Hepatocyte (in vitro differentiated cells): ENCODE data around the gene MINDY3. TPM values are rescaled to one million over a fixed set of nuclear protein-coding genes. Genes with fewer than 3 reads are reported as not detected.

Experiments used
- DNase-seq: peaks from one replicate; pipeline ENCODE4 v3.0.0-alpha.2; 2016; ENCODE audit warnings: low spot score
- H2AFZ ChIP-seq: fragments of 200-600 bp; sonication (generic); 2 replicates; pipeline ENCODE4 v1.6.0; 2016; ENCODE audit warnings: antibody characterized with exemption, mild to moderate bottlenecking
- H3K27ac ChIP-seq: fragments of 200-600 bp; sonication (generic); 2 replicates; pipeline ENCODE4 v1.5.1; 2016; ENCODE audit warnings: mild to moderate bottlenecking
- H3K27me3 ChIP-seq: fragments of 200-600 bp; sonication (generic); 2 replicates; pipeline ENCODE4 v1.6.1; 2016
- H3K36me3 ChIP-seq: fragments of 200-600 bp; sonication (generic); replicated peaks from 2 replicates; pipeline ENCODE4 v1.5.1; 2016; ENCODE audit warnings: low read depth; ENCODE audit not compliant: insufficient read depth
- H3K4me1 ChIP-seq: fragments of 200-600 bp; sonication (generic); 2 replicates; pipeline ENCODE4 v1.5.1; 2016; ENCODE audit warnings: mild to moderate bottlenecking, moderate library complexity; ENCODE audit not compliant: insufficient read depth
- H3K4me2 ChIP-seq: fragments of 200-600 bp; sonication (generic); 2 replicates; pipeline ENCODE4 v1.6.0; 2016
- H3K4me3 ChIP-seq: fragments of 200-600 bp; sonication (generic); 2 replicates; pipeline ENCODE4 v1.5.1; 2016; ENCODE audit warnings: mild to moderate bottlenecking
- H3K79me2 ChIP-seq: fragments of 200-600 bp; sonication (generic); 2 replicates; pipeline ENCODE4 v1.6.0; 2017; ENCODE audit warnings: mild to moderate bottlenecking
- H3K9me2 ChIP-seq: fragments of 200-600 bp; sonication (generic); replicated peaks from 2 replicates; pipeline ENCODE4 v1.6.0; 2017; ENCODE audit warnings: mild to moderate bottlenecking; ENCODE audit not compliant: insufficient read depth
- H3K9me3 ChIP-seq: fragments of 200-600 bp; sonication (generic); 2 replicates; pipeline ENCODE4 v1.5.1; 2016; ENCODE audit warnings: low read depth, mild to moderate bottlenecking
- H4K20me1 ChIP-seq: fragments of 200-600 bp; sonication (generic); 2 replicates; pipeline ENCODE4 v1.6.0; 2016; ENCODE audit warnings: mild to moderate bottlenecking; ENCODE audit not compliant: insufficient read depth, poor library complexity, severe bottlenecking
- EZH2 ChIP-seq: fragments of 200-600 bp; sonication (generic); IDR thresholded peaks from 2 replicates; pipeline ENCODE4 v1.6.1; 2016; ENCODE audit warnings: antibody characterized with exemption, mild to moderate bottlenecking, borderline replicate concordance
- EZH2phosphoT487 ChIP-seq: fragments of 200-600 bp; sonication (generic); IDR thresholded peaks from one replicate; pipeline ENCODE4 v1.6.1; 2018; ENCODE audit warnings: antibody characterized with exemption, mild to moderate bottlenecking, low read depth, moderate library complexity; ENCODE audit not compliant: unreplicated experiment, severe bottlenecking
- WGBS: methylation state at CpG from one replicate; pipeline ENCODE4 v1.1.6; 2016; ENCODE audit warnings: low lambda C conversion rate; ENCODE audit errors: missing lambda C conversion rate; 5-methylcytosine and 5-hydroxymethylcytosine counted together
- polyA plus RNA-seq: library from polyadenylated mRNA; unstranded; fragments of >200 nt; fragmentation: Nextera tagmentation; extraction: Ambion mirVana; gene quantifications from 2 replicates; pipeline ENCODE4 v1.2.1, GENCODE V29; 2016
- total RNA-seq: library from RNA; depleted of rRNA; stranded (reverse); fragments of >200 nt; gene quantifications from 2 replicates; pipeline ENCODE4 v1.2.3, GENCODE V29; 2014
- TF ChIP-seq, protein P1 (sequence below): fragments of 200-600 bp; sonication (generic); IDR thresholded peaks from 2 replicates; pipeline ENCODE4 v1.5.1; 2016; ENCODE audit warnings: antibody characterized with exemption, mild to moderate bottlenecking; ENCODE audit not compliant: poor library complexity

MINDY3 gene
- total and polyA plus RNA-seq, 2 experiments from 2014 or later, result 16.5 to 37.6 TPM

DNA sequence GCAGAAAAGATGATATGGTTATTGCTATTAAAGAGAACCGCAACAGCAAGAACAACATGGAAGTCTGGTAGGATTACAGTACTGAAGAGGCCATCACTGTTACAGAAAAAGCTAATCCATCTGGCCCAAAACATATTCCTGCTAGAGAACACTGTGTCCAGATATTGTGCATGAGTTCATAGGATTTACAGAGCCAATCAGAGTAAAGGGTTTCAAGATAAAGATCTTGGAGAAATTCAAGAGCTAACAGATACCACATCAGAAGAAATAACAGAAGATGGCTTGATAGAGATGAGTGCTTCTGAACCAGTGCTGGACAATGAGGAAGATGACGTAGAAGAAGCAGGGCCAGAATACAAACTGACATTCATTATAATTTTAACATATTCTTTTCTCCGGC is 58.7 kb downstream of the MINDY3 start:
- Histone ChIP-seq H2AFZ (no peak overlapping the region), H3K4me3 (no peak overlapping the region), H3K27me3 (no peaks in the 10 kb centered on the region), H4K20me1 (no peaks in the 10 kb centered on the region), H3K36me3 (no peaks in the 10 kb centered on the region), H3K27ac (no peak overlapping the region), H3K4me1 (peaks cover 30% of the 10 kb centered on the region), H3K79me2 (no peaks in the 10 kb centered on the region), H3K9me3 (no peaks in the 10 kb centered on the region), H3K4me2 (no peak overlapping the region), H3K9me2 (no peaks in the 10 kb centered on the region)
- 92% methylated on average over 3 of the region's 3 CpGs for WGBS
- TF ChIP-seq EZH2, result no peak
- TF ChIP-seq, protein P1, sequence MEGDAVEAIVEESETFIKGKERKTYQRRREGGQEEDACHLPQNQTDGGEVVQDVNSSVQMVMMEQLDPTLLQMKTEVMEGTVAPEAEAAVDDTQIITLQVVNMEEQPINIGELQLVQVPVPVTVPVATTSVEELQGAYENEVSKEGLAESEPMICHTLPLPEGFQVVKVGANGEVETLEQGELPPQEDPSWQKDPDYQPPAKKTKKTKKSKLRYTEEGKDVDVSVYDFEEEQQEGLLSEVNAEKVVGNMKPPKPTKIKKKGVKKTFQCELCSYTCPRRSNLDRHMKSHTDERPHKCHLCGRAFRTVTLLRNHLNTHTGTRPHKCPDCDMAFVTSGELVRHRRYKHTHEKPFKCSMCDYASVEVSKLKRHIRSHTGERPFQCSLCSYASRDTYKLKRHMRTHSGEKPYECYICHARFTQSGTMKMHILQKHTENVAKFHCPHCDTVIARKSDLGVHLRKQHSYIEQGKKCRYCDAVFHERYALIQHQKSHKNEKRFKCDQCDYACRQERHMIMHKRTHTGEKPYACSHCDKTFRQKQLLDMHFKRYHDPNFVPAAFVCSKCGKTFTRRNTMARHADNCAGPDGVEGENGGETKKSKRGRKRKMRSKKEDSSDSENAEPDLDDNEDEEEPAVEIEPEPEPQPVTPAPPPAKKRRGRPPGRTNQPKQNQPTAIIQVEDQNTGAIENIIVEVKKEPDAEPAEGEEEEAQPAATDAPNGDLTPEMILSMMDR, result no peak
- TF ChIP-seq EZH2phosphoT487, result no peak
- DNase-seq, result no peak

DNA sequence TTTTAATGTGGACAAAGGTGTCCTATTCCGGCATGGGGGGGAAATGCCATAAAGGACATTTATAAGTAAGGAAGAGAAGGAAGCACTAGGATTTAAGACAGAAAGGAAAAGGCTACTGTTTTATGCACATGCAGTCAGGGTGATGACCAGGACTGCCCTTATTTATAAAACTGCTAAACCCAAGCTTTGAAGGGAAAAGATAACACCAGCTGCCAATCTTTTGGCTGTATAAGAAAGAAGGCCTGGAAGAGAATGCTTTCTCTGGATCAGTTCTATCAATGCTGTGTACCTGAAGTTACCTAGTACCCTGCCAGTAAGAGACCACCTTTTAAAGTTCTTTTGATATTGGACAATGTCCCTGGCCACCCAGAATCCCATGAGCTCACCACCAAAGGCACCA is 59.2 kb downstream of the MINDY3 start:
- Histone ChIP-seq H2AFZ (no peak overlapping the region), H4K20me1 (no peaks in the 10 kb centered on the region), H3K9me2 (no peaks in the 10 kb centered on the region), H3K27ac (no peak overlapping the region), H3K4me3 (no peak overlapping the region), H3K27me3 (no peaks in the 10 kb centered on the region), H3K4me1 (peaks cover 35% of the 10 kb centered on the region), H3K79me2 (no peaks in the 10 kb centered on the region), H3K4me2 (no peak overlapping the region), H3K36me3 (no peaks in the 10 kb centered on the region), H3K9me3 (no peaks in the 10 kb centered on the region)
- WGBS, result 95% methylated on average over 1 of the region's 1 CpG
- TF ChIP-seq EZH2 (no peak), EZH2phosphoT487 (no peak)
- TF ChIP-seq, protein P1, result no peak
- no peak for DNase-seq

DNA sequence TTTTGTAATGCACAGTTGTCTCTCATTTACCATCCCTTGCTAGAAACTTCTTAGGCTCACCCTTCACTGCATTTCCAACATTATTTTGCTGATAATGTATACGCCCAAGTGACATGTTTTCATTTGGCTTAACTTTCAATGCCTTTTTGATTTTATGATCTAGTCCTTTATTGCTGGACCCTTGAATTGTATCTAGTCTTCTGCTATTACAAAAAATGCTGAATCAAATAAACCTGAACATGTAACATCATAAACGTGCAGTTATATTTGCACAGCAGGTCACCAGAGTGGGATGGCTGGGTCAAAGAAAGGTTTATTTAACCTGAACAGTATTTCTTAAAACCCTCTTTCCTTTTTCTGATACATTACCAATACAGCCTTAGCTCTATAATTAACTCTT is 63.0 kb downstream of the MINDY3 start:
- no peaks in the 10 kb centered on the region for H3K27me3 ChIP-seq
- H3K27ac ChIP-seq, result peak overlapping the region; percentile 42
- H4K20me1 ChIP-seq, result no peaks in the 10 kb centered on the region
- WGBS, result 60% methylated on average over 2 of the region's 2 CpGs
- no peak overlapping the region for H2AFZ ChIP-seq
- H3K4me3 ChIP-seq, result no peak overlapping the region
- DNase-seq, result no peak
- no peaks in the 10 kb centered on the region for H3K9me3 ChIP-seq
- H3K9me2 ChIP-seq, result no peaks in the 10 kb centered on the region
- H3K79me2 ChIP-seq, result no peaks in the 10 kb centered on the region
- peaks cover 40% of the 10 kb centered on the region for H3K4me1 ChIP-seq
- TF ChIP-seq EZH2 (no peak), EZH2phosphoT487 (no peak)
- TF ChIP-seq, protein P1, result no peak
- no peak overlapping the region for H3K4me2 ChIP-seq
- no peaks in the 10 kb centered on the region for H3K36me3 ChIP-seq

DNA sequence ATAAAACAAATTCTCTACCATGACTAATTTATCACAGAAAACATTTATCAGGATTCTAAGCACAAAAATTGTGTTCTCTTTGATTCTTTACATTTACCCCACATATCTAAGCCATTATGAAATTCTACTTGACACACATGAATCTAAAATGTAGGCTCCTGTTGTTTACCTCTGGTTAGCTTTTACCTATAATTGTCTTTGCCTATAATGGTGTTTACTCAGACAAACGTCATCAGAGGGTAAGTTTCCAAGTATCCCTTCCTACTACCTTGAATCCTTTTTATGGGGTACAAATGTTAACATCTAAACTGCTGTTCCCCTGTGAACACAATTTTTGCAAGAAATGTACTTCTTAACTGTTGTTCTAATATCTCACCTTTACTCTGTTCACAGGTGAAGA is 63.5 kb downstream of the MINDY3 start:
- no peak for DNase-seq
- no peaks in the 10 kb centered on the region for H3K9me3 ChIP-seq
- H4K20me1 ChIP-seq, result no peaks in the 10 kb centered on the region
- H3K4me2 ChIP-seq, result no peak overlapping the region
- no peaks in the 10 kb centered on the region for H3K9me2 ChIP-seq
- no peak for TF ChIP-seq EZH2phosphoT487
- TF ChIP-seq EZH2, result no peak
- TF ChIP-seq, protein P1, result no peak
- peak overlapping the region; percentile 42 for H3K27ac ChIP-seq
- 26% methylated on average over 1 of the region's 1 CpG for WGBS
- H3K4me3 ChIP-seq, result no peak overlapping the region
- peaks cover 35% of the 10 kb centered on the region for H3K4me1 ChIP-seq
- no peaks in the 10 kb centered on the region for H3K36me3 ChIP-seq
- no peaks in the 10 kb centered on the region for H3K27me3 ChIP-seq
- H3K79me2 ChIP-seq, result no peaks in the 10 kb centered on the region
- H2AFZ ChIP-seq, result no peak overlapping the region
